GM18499 (cell line): Measurements from ENCODE around the gene DCAF6.

Experiments
- ATAC-seq: cut with Tn5 transposase; IDR thresholded peaks from one replicate; pipeline ENCODE4 v1.9.1; 2021; ENCODE audit warnings: moderate number of reproducible peaks; ENCODE audit not compliant: insufficient read depth, unreplicated experiment

The DCAF6 gene

DNA sequence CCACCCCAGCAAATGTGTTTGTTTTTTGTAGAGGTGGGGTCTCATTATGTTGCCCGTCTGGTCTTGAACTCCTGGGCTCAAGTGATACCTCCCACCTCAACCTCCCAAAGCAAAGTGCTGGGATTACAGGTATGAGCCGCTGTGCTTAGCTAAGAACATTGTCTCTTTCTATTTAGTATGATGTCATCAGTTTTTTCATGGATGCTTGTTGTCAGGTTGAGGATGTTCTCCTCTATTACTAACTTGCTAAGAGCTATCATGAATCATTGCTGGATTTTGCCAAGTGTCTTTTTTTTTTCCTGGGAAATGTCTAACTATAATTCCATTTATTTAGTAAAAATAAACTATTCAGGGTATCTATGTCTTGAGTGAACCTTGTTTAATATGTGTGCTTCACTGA, 19.4 kb downstream of the DCAF6 start:
- no peak for ATAC-seq

GRCh38 chr1:167957710-167958109, 21.2 kb downstream of the DCAF6 start:
- no peak for ATAC-seq

- ATAC-seq, result no peak
Measured at GRCh38 chr1:167964646-167965045, 28.2 kb downstream of the DCAF6 start.

DNA sequence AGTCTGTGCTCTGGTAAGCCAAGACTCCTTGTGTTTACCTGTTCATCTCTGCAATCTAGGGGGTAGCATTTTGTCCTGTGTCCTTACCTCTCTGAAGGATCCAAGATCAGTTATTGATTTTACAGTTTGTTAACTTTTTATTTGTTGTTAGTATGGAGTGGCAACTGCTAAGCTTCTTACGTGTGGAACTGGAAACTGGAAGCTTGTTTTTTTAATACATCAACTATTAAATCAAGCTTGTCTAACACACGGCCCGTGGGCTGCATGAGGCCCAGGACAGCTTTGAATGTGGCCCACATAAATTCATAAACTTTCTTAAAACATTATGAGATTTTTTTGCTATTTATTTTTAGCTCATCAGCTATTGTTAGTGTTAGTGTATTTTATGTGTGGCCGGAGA, 29.6 kb downstream of the DCAF6 start:
- ATAC-seq, result no peak

DNA sequence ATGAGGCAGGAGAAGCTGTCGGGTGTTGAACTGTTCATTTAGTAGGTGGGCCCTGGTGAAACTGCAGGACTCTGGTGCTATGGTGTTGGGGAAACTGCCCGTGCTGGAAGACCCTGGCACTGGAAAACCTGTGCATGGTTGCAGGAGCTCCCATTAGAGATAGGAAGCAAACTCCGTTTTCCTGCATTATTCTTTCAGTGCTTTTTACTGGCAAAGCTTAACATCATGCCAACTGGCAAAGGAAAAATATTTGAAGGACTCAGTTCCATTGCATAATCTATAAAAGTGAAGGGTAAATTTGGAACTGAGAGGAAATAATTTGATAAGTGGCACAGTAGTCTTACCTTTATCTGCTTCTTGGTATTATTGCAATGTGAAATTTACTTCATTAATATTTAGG, 32.1 kb downstream of the DCAF6 start:
- ATAC-seq, result no peak

DNA sequence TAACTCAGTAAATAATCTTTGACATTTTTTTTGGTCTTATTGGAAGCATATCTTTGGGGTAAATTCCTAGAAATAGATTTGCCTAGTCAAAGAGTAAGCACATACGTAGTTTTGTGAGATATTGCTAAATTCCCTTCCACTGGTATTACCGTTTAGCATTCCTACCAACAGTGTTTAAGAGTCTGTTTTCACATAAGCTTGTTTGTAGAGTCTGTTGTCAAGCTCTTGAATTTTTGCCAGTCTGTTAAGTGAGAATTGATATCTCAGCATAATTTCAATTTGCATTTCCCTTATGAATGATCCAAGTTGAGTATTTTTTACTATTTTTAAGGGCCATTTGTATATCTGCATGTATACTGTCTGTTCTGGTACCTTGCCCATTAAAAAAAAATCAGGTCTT, 37.3 kb downstream of the DCAF6 start:
- ATAC-seq, result no peak

DNA sequence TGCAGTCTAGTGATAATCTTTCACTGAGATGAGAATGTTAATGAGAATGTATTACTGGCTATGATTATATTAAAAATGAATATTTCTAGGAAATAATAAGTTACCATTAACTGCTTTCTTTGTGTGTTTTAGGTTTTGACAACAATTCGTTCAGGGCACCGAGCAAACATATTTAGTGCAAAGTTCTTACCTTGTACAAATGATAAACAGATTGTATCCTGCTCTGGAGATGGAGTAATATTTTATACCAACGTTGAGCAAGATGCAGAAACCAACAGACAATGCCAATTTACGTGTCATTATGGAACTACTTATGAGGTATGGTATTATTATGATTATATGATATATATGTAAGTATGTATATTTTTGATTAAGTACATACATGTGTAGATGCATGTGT, 38.2 kb downstream of the DCAF6 start:
- no peak for ATAC-seq

GRCh38 chr1:167977245-167977644, 40.8 kb downstream of the DCAF6 start:
- no peak for ATAC-seq

- ATAC-seq, result no peak
Measured at GRCh38 chr1:167981933-167982332, 45.5 kb downstream of the DCAF6 start.

- ATAC-seq, result no peak
Measured at GRCh38 chr1:167983797-167984420, 47.4 kb downstream of the DCAF6 start.

DNA sequence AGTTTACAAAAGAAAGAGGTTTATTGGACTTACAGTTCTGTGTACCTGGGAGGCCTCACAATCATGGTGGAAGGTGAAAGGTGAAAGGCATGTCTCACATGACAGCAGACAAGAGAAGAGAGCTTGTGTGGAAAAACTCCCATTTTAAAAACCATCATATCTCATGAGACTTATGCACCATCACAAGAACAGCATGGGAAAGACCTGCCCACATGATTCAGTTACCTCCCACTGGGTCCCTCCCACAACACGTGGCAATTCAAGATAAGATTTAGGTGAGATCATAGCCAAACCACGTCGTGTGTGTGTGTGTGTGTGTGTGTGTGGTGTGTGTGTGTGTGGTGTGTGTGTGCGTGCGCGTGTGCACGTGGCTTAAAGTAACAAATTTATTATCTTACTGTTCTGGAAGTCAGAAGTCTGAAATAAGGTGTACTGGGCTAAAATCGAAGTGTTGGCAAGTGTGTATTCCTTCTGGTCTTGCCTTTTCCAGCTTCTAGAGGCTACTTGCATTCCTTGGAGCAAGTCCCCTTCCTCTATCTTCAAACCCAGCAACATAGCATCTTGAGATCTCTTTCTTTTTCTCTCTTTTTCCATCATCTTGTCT, 48.5 kb downstream of the DCAF6 start:
- no peak for ATAC-seq

- no peak for ATAC-seq
Measured at GRCh38 chr1:167987174-167987573, 50.7 kb downstream of the DCAF6 start.

DNA sequence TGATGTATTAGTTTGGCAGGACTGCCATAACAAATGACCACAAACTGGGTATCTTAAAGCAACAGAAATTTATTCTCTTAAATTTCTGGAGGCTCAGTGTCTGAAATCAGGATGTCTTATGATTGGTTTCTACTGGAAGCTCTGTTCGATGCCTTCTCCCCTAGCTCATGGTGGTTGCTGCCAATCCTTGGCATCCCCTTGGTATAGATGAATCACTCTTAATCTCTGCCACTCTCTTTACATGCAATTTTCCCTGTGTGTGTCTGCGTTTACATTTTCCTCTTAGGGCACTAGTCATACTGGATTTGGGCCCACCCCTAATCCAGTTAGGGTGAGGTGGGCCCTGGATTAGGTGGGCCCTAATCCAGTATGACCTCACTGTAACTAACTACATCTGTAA, 55.1 kb downstream of the DCAF6 start:
- ATAC-seq, result no peak

DNA sequence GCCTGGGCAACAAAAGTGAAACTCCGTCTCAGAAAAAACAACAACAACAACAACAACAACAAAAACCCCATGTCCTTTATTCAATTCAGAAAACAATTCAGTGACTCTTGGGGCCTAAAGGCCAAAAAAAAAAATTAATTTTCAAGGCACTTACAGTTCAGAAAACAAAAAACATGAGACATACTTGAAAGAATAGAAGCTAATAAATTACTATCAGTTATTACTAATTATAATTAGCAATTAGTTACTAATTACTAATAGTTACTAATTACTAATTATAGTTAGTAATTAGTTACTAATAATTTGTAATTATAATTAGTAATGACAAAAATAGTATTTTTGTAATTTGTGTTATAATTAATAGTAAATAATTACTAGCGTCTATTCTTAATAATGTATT, 57.2 kb downstream of the DCAF6 start:
- ATAC-seq, result no peak

DNA sequence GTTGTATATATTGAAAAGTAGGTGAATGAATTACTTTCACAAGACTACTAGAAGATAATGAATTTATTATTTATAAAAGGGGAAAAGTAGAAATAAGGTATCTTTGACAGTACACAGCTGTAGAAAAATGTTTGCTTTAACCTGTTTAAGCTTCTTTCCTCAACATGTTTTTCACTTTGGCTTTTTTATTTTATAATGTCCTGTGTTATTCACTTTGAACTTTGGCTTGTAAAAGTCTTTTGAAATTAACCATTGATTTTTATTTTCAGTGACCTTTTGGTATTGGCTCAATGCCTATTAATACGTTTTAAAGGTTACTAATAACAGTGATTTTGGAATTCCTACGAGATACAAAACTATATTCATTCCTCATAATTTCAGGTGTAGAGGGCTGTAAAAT, 58.1 kb downstream of the DCAF6 start:
- ATAC-seq, result no peak

DNA sequence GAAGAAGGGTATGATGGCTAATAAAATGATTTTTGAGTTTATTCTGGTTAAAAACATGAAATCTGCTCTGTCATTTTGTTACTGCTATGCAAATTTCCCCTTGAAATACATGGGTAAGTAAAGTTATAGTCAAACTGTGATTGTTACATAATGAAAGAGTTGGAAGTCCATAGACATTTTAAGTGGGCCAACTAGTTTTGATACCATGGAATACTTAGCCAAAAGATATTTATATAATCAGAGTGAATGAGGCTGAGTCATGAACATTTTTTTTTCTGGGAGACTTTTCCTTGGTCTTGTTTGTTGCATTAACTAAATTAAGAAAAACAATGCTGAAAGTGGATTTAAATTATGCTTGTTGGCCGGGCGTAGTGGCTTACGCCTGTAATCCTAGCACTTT, 58.6 kb downstream of the DCAF6 start:
- ATAC-seq, result no peak

DNA sequence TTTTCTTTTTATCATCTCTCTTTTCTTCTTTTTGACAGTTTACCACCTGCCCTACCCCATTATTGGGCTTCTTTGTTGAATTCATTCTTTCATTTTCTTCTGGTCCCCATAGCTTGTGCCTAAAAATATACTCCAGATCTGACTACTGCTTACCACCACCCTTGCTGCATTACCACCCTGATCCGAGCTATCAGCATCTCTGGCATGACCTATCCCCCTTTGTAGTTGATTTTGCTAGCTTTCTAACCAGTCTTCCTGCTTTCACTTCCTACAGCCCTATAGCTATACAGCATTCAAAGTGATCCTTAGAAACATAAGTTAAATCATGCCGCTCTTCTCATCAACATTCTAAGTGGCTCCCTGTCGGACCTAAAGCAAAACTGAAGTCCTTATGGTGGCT, 59.8 kb downstream of the DCAF6 start:
- no peak for ATAC-seq

GRCh38 chr1:167997037-167997575, 60.6 kb downstream of the DCAF6 start:
- ATAC-seq, result no peak

DNA sequence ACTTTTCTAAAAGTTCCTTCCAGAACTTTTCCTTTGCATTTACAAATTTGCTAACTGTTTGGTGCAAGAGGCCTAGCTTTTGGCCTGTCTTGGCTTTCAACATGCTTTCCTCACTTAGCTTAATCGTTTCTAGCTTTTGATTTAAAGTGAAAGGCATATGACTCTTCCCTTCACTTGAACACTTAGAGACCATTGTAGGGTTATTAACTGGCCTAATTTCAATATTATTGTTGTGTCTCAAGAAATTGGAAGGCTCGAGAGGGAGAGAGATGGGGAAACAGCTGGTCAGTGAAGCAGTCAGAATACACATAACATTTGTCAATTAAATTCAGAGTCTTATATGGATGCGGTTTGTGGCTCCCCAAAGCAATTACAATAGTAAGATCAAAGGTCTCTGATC, 63.4 kb downstream of the DCAF6 start:
- ATAC-seq, result no peak

DNA sequence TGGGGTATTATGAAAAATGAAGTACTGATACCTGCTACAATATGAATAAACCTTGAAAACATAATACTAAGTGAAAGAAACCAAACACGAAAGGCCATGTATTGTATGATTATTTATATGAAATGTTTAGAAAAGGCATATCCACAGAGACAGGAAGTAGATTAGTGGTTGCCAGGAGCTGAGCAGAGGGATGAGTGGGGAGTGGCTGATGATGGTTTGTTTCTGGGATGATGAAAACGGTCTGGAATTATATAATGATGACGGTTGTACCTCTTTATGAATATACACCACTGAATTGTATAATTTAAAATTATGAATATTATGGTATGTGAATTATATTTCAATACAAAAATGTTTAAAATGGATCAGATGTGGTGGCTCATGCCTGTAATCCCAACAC, 64.2 kb downstream of the DCAF6 start:
- ATAC-seq, result no peak

- no peak for ATAC-seq
Measured at GRCh38 chr1:168001213-168001612, 64.7 kb downstream of the DCAF6 start.

DNA sequence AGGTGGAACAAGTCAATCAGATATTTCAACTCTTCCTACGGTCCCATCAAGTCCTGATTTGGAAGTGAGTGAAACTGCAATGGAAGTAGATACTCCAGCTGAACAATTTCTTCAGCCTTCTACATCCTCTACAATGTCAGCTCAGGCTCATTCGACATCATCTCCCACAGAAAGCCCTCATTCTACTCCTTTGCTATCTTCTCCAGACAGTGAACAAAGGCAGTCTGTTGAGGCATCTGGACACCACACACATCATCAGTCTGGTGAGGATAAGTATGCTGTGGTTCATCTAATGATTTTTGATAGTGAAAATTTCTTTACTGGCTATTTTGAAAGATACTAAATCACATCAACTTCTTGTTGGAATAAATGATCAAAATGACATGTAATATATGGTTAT, 68.0 kb downstream of the DCAF6 start:
- ATAC-seq, result no peak
